HG02938 (cell line): ENCODE measurements around the gene CD46.
"Not testable (repeated sequence)": the region's sequence is repeated elsewhere in the genome, so short reads cannot be mapped to it uniquely, and the experiment has no call there.

Source experiments
- ATAC-seq: cut with Tn5 transposase; IDR thresholded peaks from one replicate; pipeline ENCODE4 v1.9.1; 2021; ENCODE audit warnings: mild to moderate bottlenecking, moderate library complexity; ENCODE audit not compliant: unreplicated experiment

The CD46 gene

GRCh38 chr1:207751790-207752455, at the start of gene CD46:
TSS of gene CD46 (plus strand) at chr1:207752054. CDS start at chr1:207752213, 159 bp downstream.
- ATAC-seq, result peak; percentile 96

DNA sequence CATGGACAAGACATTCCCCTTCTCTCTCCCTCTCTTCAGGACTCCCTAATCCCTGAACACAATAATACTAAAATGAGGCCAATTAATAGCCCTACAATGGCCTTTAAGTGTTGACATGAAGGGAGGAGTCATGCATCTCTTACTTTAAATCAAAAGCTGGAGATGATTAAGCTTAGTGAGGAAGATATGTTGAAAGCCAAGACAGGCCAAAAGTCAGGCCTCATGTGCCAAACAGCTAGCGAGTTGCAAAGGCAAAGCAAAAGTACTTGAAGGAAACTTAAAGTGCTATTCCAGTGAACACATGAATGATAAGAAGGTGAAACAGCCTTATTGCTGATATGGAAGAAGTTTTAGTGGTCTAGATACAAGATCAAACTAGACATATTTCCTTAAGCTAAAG, 49.5 kb upstream of the CD46 start:
- ATAC-seq, result no peak

GRCh38 chr1:207703712-207704111, 48.1 kb upstream of the CD46 start:
- ATAC-seq, result no peak

DNA sequence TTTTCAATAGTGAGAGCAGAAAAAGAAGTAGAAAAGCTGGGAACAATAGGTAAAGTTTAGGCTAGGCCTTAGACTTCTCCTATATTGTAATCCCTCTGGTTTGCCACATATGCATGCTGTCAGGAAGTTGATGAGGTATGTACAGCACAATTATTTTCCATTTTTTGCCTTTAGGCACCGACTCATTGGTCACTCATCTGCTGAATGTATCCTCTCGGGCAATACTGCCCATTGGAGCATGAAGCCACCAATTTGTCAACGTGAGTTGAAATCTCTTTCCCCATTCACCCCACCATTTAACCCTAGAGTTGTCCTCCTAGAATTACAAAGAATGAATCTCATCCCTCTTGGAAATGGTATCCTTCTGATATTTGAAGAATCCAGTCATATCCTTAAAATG, 43.9 kb upstream of the CD46 start:
- ATAC-seq, result not testable (repeated sequence)

DNA sequence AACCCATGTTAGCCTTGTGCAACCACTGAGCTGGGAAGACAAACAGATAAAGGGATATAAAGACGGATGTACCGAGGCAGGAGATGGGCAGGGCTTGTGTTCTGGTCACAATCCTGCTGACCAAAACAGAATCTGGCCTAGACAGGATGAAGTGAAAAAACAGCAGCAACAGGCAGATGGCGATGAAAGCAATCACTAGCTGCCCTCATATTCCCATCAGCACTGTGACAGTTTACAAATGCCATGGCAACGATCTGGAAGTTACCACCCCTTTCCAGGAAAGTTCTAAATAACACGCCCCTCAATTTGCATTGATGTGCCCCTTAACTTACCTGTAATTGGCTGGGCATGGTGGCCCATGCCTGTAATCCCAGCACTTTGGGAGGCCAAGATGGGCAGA, 40.6 kb upstream of the CD46 start:
- no peak for ATAC-seq

DNA sequence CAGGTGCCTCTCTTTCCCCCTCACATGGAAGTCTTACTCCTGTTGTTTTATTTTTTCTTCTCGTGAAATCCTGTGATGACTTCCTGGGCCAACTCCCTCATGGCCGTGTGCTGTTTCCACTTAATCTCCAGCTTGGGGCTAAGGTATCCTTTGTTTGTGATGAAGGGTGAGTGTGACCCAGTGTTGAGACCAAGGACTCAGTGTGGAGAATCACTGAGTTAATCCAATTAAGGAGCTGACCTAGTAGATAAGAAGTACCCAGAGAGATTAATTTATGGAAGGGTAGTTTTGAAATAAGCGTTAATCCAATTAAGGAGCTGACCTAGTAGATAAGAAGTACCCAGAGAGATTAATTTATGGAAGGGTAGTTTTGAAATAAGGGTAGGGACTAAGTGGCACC, 39.2 kb upstream of the CD46 start:
- not testable (repeated sequence) for ATAC-seq

DNA sequence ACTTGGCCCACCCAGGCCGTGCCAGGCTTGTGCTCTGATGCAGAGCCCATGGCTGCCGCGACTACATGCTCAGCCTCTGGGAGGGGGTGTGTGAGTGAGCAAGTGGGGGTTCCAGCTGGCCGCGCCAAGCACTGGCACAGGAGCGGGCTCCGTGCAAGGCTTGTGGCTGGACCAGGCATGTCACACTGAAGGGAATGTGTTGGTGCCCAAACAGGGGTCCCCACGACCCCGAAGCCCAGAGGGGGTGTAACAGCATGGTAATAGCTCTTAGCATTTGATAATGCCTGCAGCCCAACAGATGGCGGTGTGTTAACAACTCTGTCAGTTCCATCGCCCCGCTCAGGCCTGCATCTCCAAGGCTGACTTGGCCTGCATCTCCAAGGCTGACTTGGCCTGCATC, 38.3 kb upstream of the CD46 start:
- ATAC-seq, result no peak

DNA sequence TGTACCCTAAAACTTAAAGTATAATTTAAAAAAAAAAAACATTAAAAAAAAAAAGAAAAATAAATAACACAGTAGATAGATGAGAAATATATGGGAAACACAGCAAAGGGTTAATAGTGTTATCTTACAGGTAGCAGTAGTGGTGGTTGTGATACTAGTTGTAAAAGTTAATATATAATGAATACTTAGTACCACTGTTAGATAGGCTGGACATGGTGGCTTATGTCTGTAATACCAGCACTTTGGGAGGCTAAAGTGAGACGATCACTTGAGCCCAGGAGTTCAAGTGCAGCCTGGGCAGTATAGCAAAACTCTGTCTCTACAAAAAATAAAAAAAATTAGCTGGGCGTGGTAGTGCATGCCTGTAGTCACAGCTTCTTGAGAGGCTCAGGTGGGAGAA, 32.6 kb upstream of the CD46 start:
- no peak for ATAC-seq

- ATAC-seq, result not testable (repeated sequence)
Observed at GRCh38 chr1:207728200-207728858, 23.5 kb upstream of the CD46 start.

DNA sequence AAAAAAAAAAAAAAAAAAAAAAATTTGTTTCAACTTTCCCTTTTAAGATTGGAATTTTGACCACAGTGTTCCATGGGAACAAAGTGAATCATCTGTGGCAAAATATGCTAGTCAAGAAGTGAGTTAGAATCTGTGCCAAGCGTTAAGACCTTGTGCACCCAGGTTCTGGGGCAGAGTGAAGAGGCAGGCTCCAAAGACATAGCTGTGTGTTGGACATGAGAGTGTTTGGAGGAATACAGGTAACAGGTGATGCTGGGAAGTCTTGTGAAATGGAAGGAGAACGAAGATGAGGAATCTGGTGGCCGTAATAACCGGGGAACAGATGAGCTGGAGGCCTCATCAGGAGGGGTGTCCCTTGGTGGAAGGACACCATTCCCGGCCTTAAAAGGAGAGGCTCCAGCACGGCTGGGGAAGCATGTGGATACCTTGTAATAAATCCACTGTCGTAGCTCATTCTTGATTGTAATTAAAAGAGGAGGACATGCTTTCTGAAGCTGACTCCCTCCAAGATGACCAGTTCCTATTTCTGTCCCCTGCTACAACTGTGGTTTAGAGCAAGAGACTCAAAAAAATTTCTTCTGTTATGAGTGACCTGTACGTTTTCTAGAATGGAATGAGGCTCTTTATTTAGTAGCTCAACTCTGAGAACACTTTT, 14.2 kb upstream of the CD46 start:
- ATAC-seq, result not testable (repeated sequence)

GRCh38 chr1:207738158-207738659, 13.6 kb upstream of the CD46 start:
- ATAC-seq, result not testable (repeated sequence)

DNA sequence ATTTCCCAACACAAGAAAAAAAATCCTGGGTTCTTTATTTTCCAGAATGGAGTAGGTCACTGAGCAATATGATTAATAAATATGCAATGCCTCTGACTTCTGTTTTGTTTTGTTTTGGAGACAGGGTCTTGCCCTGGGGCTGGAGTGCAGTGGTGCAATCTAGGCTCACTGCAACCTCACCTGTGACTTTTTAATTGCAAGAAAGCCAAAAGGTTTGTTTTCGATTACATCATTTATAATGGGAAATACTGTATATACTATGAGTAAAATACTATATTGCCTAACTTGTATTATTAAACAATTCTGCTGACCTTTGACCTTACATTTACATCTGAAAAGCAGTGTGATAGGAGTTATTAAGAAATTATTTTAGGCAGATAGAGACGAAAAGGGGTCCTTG, 11.6 kb upstream of the CD46 start:
- no peak for ATAC-seq

- ATAC-seq, result no peak
Observed at GRCh38 chr1:207742850-207743555, 8.9 kb upstream of the CD46 start.

- ATAC-seq, result no peak
Observed at GRCh38 chr1:207744000-207744534, 7.8 kb upstream of the CD46 start.

DNA sequence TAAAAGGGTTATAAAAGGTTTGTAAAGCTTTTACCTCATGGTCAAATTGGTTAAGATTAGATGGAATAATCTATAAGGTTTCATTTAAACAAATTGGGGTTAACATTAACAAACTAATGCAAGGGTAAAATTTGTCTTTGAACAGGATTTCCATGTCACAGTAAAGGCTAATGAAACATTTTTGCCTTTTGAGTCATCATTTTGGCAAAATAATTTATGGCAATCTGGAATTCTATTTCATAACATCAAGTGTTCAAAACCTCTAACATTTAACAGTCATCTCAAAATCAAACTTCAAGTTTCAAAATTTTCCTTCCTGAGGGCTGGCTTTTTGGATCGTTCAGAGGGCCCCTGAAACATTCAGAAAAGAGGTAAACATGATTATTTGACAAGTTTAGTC, 6.6 kb upstream of the CD46 start:
- no peak for ATAC-seq

DNA sequence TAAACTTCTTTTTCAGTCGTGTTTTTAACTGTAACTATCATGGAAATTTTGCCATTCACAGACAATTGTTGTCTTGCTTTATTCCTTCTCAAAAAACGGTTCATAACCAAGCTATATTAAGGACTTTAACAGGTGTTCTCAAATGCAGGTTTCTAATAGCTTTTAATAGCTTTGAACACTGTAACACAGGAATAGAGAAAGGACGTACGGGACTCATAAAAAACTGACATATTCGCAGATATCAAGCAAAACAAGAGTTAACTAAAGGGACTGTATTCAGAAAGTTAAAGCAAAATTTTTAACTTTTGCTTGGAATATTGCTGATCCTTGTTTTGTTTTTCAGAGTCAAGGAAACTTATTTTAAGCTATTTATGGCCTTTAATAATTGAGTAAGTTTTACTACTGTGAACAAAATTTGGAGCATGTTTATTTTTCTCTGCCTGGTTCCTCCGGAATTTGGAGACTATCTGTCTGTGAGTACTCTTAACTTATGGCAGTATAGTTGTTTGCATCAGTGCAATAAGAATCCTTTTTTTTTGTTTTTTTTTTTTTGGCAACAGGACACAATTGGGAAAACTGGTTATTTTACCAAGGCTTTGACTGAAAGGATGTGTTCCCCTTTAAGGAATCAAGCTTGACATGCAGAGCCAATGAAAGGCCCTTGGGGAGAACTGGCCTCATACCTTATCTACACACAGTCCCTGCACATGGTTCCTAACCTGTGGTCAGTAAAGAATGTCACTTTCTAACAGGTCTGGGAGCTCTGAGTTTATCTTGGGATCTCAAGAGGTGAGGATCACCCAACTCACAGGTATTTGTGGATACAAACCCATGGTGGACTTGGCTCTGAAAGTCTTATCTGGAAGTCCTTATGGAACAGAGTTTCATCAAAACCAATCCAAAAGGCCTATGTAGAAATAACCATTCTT, 5.8 kb upstream of the CD46 start:
- no peak for ATAC-seq

DNA sequence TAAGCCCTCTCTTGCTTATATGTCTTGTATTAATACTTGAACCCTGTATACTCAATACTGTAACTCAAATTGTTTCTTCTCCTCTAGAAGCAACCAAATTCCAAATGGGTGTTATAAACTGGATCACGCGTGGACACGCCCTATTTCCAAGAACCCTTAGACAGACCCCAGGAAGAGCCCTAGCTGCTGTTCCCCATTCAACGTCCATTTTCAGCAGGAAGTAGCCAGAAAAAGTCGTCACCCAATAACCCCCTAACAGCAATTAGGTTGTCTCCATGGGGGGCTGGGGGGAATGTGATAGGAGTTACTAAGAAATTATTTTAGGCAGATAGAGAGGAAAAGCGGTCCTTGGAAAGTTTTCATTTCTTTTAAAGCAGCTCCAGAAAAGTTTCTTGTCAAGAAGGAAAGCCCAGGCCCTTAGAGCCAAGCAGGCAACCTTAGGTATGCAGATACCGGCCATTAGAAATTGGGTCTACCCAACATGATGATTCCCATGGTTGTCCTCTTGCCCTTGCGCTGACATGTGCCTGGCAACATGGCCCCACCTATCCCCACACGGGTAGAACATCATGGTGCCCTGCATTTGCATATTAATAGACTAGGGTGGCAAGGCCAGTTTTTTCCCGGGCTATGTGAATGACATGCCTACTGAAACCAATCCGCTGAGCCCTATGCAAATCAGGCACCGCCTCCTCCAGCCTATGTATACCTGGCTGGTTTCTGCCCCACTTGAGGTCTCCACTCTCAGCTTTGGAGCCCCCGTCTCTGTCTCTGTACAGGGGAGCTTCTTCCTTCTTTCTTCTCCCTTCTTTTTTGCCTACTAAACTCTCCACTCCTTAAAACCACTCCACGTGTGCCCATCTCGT, 4.0 kb upstream of the CD46 start:
- no peak for ATAC-seq

- ATAC-seq, result no peak
Observed at GRCh38 chr1:207748737-207749528, 2.9 kb upstream of the CD46 start.
